ENCODE data around the gene PIGK. TPM values are rescaled to one million over a fixed set of nuclear protein-coding genes. Genes with fewer than 3 reads are reported as not detected.
"Not testable (repeated sequence)": the region's sequence is repeated elsewhere in the genome, so short reads cannot be mapped to it uniquely, and the experiment has no call there.

The PIGK gene
- total RNA-seq, 6 experiments from 2014 or later, result 13.4 to 19.1 (median 16.1) TPM

GRCh38 chr1:77197351-77197750 is 21.9 kb downstream of the PIGK start:
- H3K4me3 ChIP-seq, result no peak overlapping the region
- no peak for DNase-seq
- no peak for ATAC-seq
- TF ChIP-seq CTCF (IDR thresholded peaks at IDR 0.05) (no peak), POLR2A (IDR thresholded peaks at IDR 0.05) (no peak)
- H3K27me3 ChIP-seq, result no peaks in the 10 kb centered on the region
- H3K4me1 ChIP-seq, result no peaks in the 10 kb centered on the region
- no peak overlapping the region for H3K27ac ChIP-seq
- H3K9me3 ChIP-seq, result no peaks in the 10 kb centered on the region
- H3K36me3 ChIP-seq, result no peaks in the 10 kb centered on the region
- intact Hi-C loops (cut with DNase I), result no loop called here
- 96% methylated on average over 3 of the region's 3 CpGs for WGBS (ENCODE audit: insufficient coverage, low coverage, low lambda C conversion rate, missing lambda C conversion rate)

- intact Hi-C loops (cut with DNase I), result no loop called here
These were observed 25.3 kb downstream of the PIGK start for GRCh38 chr1:77193951-77194350.

GRCh38 chr1:77188770-77189169 is 30.5 kb downstream of the PIGK start:
- Histone ChIP-seq H3K36me3 (no peaks in the 10 kb centered on the region), H3K4me1 (no peaks in the 10 kb centered on the region), H3K27me3 (no peaks in the 10 kb centered on the region), H3K27ac (no peak overlapping the region), H3K4me3 (no peak overlapping the region), H3K9me3 (no peaks in the 10 kb centered on the region)
- no peak for TF ChIP-seq CTCF (IDR thresholded peaks at IDR 0.05)
- TF ChIP-seq POLR2A (IDR thresholded peaks at IDR 0.05), result no peak
- intact Hi-C loops (cut with DNase I), result no loop called here
- WGBS (ENCODE audit: insufficient coverage, low coverage, low lambda C conversion rate, missing lambda C conversion rate), result 98% methylated on average over 4 of the region's 4 CpGs
- no peak for ATAC-seq
- no peak for DNase-seq

More at GRCh38 chr1:77193951-77194350, 25.3 kb downstream of the PIGK start:
- no peak overlapping the region for H3K27ac ChIP-seq
- no peaks in the 10 kb centered on the region for H3K36me3 ChIP-seq
- DNase-seq (no peak), ATAC-seq (no peak)
- H3K9me3 ChIP-seq, result no peaks in the 10 kb centered on the region
- TF ChIP-seq POLR2A (IDR thresholded peaks at IDR 0.05) (no peak), CTCF (IDR thresholded peaks at IDR 0.05) (no peak)
- no peaks in the 10 kb centered on the region for H3K27me3 ChIP-seq
- no peaks in the 10 kb centered on the region for H3K4me1 ChIP-seq
- H3K4me3 ChIP-seq, result no peak overlapping the region

DNA sequence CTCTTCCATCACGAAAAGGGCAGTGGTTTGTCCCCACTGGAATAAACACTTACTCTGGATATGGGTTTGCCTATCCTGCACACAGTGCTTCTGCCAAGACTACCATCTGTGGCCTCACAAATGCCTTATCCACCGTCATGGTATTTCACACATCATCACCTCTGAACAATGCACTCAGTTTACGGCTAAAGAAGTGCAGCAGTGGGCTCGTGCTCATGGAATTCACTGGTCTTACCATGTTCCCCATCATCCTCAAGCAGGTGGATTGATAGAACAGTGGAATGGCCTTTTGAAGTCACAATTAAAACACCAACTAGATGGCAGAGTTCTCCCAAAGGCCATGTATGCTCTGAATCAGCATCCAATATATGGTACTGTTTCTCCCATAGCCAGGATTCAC is 32.3 kb downstream of the PIGK start:
- ATAC-seq; H3K4me1 ChIP-seq; DNase-seq; H3K27ac ChIP-seq; intact Hi-C loops (cut with DNase I); H3K4me3 ChIP-seq; H3K9me3 ChIP-seq; H3K36me3 ChIP-seq; H3K27me3 ChIP-seq: not testable (repeated sequence)
- WGBS (ENCODE audit: insufficient coverage, low coverage, low lambda C conversion rate, missing lambda C conversion rate), result 85% methylated on average over 4 of the region's 4 CpGs

DNA sequence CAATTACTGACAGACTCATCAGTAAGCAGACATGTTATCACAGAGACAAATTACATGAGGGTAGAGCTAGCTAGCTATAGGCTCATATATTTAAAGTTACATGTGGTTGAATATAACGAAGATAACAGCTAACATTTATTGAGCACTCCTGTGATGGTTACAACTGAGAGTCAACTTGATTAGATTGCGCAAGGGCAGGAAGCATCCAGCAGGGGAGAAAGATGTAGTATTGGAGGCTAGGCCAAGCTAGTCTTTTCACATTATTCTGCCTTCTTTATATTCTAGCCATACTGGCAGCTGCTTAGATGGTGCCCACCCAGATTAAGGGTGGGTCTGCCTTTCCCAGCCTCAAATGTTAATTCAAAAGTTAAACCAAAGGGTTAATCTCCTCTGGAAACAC is 37.1 kb downstream of the PIGK start:
- DNase-seq (no peak), ATAC-seq (no peak)
- Histone ChIP-seq H3K4me3 (no peak overlapping the region), H3K36me3 (no peaks in the 10 kb centered on the region), H3K27ac (no peak overlapping the region), H3K27me3 (no peaks in the 10 kb centered on the region), H3K4me1 (no peaks in the 10 kb centered on the region), H3K9me3 (no peaks in the 10 kb centered on the region)
- TF ChIP-seq POLR2A (IDR thresholded peaks at IDR 0.05) (no peak), CTCF (IDR thresholded peaks at IDR 0.05) (no peak)
- 86% methylated on average over 2 of the region's 2 CpGs for WGBS (ENCODE audit: insufficient coverage, low coverage, low lambda C conversion rate, missing lambda C conversion rate)
- intact Hi-C loops (cut with DNase I), result no loop called here
